Hepatocyte (in vitro differentiated cells): ENCODE results near the gene C11orf98. TPM values are rescaled to one million over a fixed set of nuclear protein-coding genes. Genes with fewer than 3 reads are reported as not detected.

Experiments used
- DNase-seq: peaks from one replicate; pipeline ENCODE4 v3.0.0-alpha.2; 2016; ENCODE audit warnings: low spot score
- H2AFZ ChIP-seq: fragments of 200-600 bp; sonication (generic); 2 replicates; pipeline ENCODE4 v1.6.0; 2016; ENCODE audit warnings: antibody characterized with exemption, mild to moderate bottlenecking
- H3K27ac ChIP-seq: fragments of 200-600 bp; sonication (generic); 2 replicates; pipeline ENCODE4 v1.5.1; 2016; ENCODE audit warnings: mild to moderate bottlenecking
- H3K27me3 ChIP-seq: fragments of 200-600 bp; sonication (generic); 2 replicates; pipeline ENCODE4 v1.6.1; 2016
- H3K36me3 ChIP-seq: fragments of 200-600 bp; sonication (generic); replicated peaks from 2 replicates; pipeline ENCODE4 v1.5.1; 2016; ENCODE audit warnings: low read depth; ENCODE audit not compliant: insufficient read depth
- H3K4me1 ChIP-seq: fragments of 200-600 bp; sonication (generic); 2 replicates; pipeline ENCODE4 v1.5.1; 2016; ENCODE audit warnings: mild to moderate bottlenecking, moderate library complexity; ENCODE audit not compliant: insufficient read depth
- H3K4me2 ChIP-seq: fragments of 200-600 bp; sonication (generic); 2 replicates; pipeline ENCODE4 v1.6.0; 2016
- H3K4me3 ChIP-seq: fragments of 200-600 bp; sonication (generic); 2 replicates; pipeline ENCODE4 v1.5.1; 2016; ENCODE audit warnings: mild to moderate bottlenecking
- H3K79me2 ChIP-seq: fragments of 200-600 bp; sonication (generic); 2 replicates; pipeline ENCODE4 v1.6.0; 2017; ENCODE audit warnings: mild to moderate bottlenecking
- H3K9me2 ChIP-seq: fragments of 200-600 bp; sonication (generic); replicated peaks from 2 replicates; pipeline ENCODE4 v1.6.0; 2017; ENCODE audit warnings: mild to moderate bottlenecking; ENCODE audit not compliant: insufficient read depth
- H3K9me3 ChIP-seq: fragments of 200-600 bp; sonication (generic); 2 replicates; pipeline ENCODE4 v1.5.1; 2016; ENCODE audit warnings: low read depth, mild to moderate bottlenecking
- H4K20me1 ChIP-seq: fragments of 200-600 bp; sonication (generic); 2 replicates; pipeline ENCODE4 v1.6.0; 2016; ENCODE audit warnings: mild to moderate bottlenecking; ENCODE audit not compliant: insufficient read depth, poor library complexity, severe bottlenecking
- EZH2 ChIP-seq: fragments of 200-600 bp; sonication (generic); IDR thresholded peaks from 2 replicates; pipeline ENCODE4 v1.6.1; 2016; ENCODE audit warnings: antibody characterized with exemption, mild to moderate bottlenecking, borderline replicate concordance
- EZH2phosphoT487 ChIP-seq: fragments of 200-600 bp; sonication (generic); IDR thresholded peaks from one replicate; pipeline ENCODE4 v1.6.1; 2018; ENCODE audit warnings: antibody characterized with exemption, mild to moderate bottlenecking, low read depth, moderate library complexity; ENCODE audit not compliant: unreplicated experiment, severe bottlenecking
- WGBS: methylation state at CpG from one replicate; pipeline ENCODE4 v1.1.6; 2016; ENCODE audit warnings: low lambda C conversion rate; ENCODE audit errors: missing lambda C conversion rate; 5-methylcytosine and 5-hydroxymethylcytosine counted together
- polyA plus RNA-seq: library from polyadenylated mRNA; unstranded; fragments of >200 nt; fragmentation: Nextera tagmentation; extraction: Ambion mirVana; gene quantifications from 2 replicates; pipeline ENCODE4 v1.2.1, GENCODE V29; 2016
- total RNA-seq: library from RNA; depleted of rRNA; stranded (reverse); fragments of >200 nt; gene quantifications from 2 replicates; pipeline ENCODE4 v1.2.3, GENCODE V29; 2014
- TF ChIP-seq, protein P1 (sequence below): fragments of 200-600 bp; sonication (generic); IDR thresholded peaks from 2 replicates; pipeline ENCODE4 v1.5.1; 2016; ENCODE audit warnings: antibody characterized with exemption, mild to moderate bottlenecking; ENCODE audit not compliant: poor library complexity

Gene C11orf98
- total and polyA plus RNA-seq, 2 experiments from 2014 or later: 80.4 to 116 TPM

DNA sequence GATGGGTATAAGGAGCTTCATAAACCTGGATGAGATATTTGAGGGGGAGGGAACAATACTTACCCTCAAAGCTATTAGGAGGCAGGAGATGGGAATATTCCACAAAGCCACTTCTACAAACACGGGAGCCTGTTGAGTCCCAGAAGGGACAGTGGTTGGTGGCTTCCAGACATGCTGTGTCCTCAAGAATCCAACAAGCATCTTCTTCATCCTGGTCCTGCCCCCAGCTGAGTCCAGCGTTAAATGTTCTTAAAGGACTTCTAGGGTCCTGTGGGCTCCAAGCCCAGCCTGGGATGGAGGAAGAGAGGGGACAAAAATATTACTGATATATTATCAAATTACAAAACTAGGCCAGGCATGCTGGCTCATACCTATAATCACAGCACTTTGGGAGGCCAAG lies 2.5 kb upstream of the C11orf98 start:
- Histone ChIP-seq H2AFZ (no peak overlapping the region), H4K20me1 (peaks cover 10% of the 10 kb centered on the region), H3K79me2 (peaks cover 54% of the 10 kb centered on the region), H3K4me3 (no peak overlapping the region), H3K27ac (no peak overlapping the region), H3K27me3 (no peaks in the 10 kb centered on the region), H3K9me2 (no peaks in the 10 kb centered on the region), H3K9me3 (no peaks in the 10 kb centered on the region), H3K36me3 (no peaks in the 10 kb centered on the region), H3K4me1 (peaks cover 20% of the 10 kb centered on the region), H3K4me2 (peak overlapping the region; percentile 80)
- TF ChIP-seq, protein P1, sequence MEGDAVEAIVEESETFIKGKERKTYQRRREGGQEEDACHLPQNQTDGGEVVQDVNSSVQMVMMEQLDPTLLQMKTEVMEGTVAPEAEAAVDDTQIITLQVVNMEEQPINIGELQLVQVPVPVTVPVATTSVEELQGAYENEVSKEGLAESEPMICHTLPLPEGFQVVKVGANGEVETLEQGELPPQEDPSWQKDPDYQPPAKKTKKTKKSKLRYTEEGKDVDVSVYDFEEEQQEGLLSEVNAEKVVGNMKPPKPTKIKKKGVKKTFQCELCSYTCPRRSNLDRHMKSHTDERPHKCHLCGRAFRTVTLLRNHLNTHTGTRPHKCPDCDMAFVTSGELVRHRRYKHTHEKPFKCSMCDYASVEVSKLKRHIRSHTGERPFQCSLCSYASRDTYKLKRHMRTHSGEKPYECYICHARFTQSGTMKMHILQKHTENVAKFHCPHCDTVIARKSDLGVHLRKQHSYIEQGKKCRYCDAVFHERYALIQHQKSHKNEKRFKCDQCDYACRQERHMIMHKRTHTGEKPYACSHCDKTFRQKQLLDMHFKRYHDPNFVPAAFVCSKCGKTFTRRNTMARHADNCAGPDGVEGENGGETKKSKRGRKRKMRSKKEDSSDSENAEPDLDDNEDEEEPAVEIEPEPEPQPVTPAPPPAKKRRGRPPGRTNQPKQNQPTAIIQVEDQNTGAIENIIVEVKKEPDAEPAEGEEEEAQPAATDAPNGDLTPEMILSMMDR: no peak
- TF ChIP-seq EZH2 (no peak), EZH2phosphoT487 (no peak)
- WGBS: 97% methylated on average over 2 of the region's 2 CpGs
- no peak for DNase-seq

DNA sequence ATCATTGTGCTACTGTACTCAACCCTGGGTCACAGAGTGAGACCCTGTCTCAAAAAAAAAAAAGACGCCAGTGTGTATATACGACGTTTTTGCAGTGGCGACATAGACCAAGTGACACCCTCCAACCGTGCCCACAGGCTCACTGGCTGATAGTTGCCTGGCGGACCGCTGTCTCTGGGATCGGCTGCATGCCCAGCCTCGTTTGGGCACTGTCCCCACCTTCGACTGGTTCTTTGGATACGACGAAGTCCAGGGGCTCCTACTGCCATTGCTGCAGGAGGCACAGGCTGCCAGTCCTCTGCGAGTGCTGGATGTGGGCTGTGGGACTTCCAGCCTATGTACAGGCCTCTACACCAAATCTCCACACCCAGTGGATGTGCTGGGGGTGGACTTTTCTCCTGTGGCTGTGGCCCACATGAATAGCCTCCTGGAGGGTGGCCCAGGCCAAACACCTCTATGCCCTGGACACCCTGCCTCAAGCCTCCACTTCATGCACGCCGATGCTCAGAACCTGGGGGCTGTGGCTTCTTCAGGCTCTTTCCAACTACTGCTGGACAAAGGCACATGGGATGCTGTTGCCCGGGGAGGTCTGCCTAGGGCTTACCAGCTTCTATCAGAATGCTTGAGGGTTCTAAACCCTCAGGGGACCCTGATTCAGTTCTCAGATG lies 1.4 kb upstream of the C11orf98 start:
- H2AFZ ChIP-seq: no peak overlapping the region
- H3K9me3 ChIP-seq: no peaks in the 10 kb centered on the region
- WGBS: 61% methylated on average over 16 of the region's 16 CpGs
- no peaks in the 10 kb centered on the region for H3K9me2 ChIP-seq
- H3K36me3 ChIP-seq: no peaks in the 10 kb centered on the region
- no peak for DNase-seq
- peaks cover 10% of the 10 kb centered on the region for H4K20me1 ChIP-seq
- peaks cover 16% of the 10 kb centered on the region for H3K4me1 ChIP-seq
- H3K79me2 ChIP-seq: peaks cover 51% of the 10 kb centered on the region
- TF ChIP-seq EZH2: no peak
- no peak for TF ChIP-seq EZH2phosphoT487
- TF ChIP-seq, protein P1: no peak
- H3K4me3 ChIP-seq: peak overlapping the region; percentile 56
- H3K4me2 ChIP-seq: peak overlapping the region; percentile 80
- H3K27me3 ChIP-seq: no peaks in the 10 kb centered on the region
- peak overlapping the region; percentile 91 for H3K27ac ChIP-seq

DNA sequence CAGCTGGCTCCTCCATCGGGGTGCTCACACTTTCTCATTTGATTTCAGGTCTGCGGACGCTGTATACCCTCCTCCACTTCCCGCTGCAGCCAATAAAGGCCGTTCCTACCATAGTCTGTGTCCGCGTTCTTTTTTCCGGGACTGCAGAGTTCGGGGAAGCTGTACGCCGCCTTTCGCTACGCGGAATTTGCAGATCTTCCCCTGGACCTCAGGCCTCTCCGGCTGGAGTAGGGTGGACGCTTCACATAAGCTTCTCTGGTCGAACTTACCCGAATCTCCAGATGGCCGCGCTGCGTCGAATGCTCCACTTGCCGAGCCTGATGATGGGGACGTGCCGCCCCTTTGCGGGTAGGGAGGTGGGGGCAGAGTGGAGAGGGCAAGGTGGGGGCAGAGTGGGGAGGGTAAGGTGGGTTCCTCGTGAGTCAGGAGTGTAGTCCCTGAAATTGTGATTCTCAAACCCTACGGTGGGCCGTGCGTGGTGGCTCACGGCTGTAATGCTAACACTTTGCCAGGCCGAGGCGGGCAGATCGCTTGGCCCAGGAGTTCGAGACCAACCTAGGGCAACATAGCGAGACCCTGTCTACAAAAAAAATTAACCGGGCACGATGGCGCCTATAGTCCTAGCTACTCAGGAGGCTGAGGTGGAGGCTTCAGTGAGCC lies 719 bp upstream of the C11orf98 start:
- H3K79me2 ChIP-seq: peaks cover 48% of the 10 kb centered on the region
- DNase-seq: peak; percentile 76
- no peaks in the 10 kb centered on the region for H3K9me3 ChIP-seq
- peak overlapping the region; percentile 91 for H3K27ac ChIP-seq
- peak overlapping the region; percentile 80 for H3K4me2 ChIP-seq
- no peaks in the 10 kb centered on the region for H3K27me3 ChIP-seq
- H3K4me3 ChIP-seq: peak overlapping the region; percentile 56
- WGBS: 2% methylated on average over 38 of the region's 39 CpGs
- H3K9me2 ChIP-seq: no peaks in the 10 kb centered on the region
- H3K36me3 ChIP-seq: no peaks in the 10 kb centered on the region
- H3K4me1 ChIP-seq: peaks cover 16% of the 10 kb centered on the region
- H4K20me1 ChIP-seq: peaks cover 10% of the 10 kb centered on the region
- H2AFZ ChIP-seq: no peak overlapping the region
- TF ChIP-seq, protein P1: no peak
- TF ChIP-seq EZH2 (no peak), EZH2phosphoT487 (no peak)
